A673 (cell line): ENCODE measurements around the gene CDC42EP3.

Source experiments
- CTCF ChIP-seq: fragments of 300-800, 200-600 bp; sonication (generic); conservative IDR thresholded peaks from 2 replicates; pipeline ENCODE4 v1.5.1; 2017; ENCODE audit warnings: low read depth, mild to moderate bottlenecking, antibody characterized with exemption, low read length, moderate library complexity, mixed read lengths
- EZH2 ChIP-seq: fragments of 200-600 bp; sonication (generic); IDR thresholded peaks from 2 replicates; pipeline ENCODE4 v1.6.1; 2017; ENCODE audit warnings: borderline replicate concordance, low read depth, mild to moderate bottlenecking, mixed read lengths, antibody characterized with exemption, low read length; ENCODE audit not compliant: poor library complexity, severe bottlenecking

GRCh38 chr2:37621199-37621598, 50.2 kb downstream of the CDC42EP3 start:
- TF ChIP-seq EZH2 (no peak), CTCF (no peak)
